HG03520 (cell line): ENCODE data around the gene C12orf54.
"Not testable (repeated sequence)": the region's sequence is repeated elsewhere in the genome, so short reads cannot be mapped to it uniquely, and the experiment has no call there.

ENCODE experiments used
- ATAC-seq: cut with Tn5 transposase; IDR thresholded peaks from one replicate; pipeline ENCODE4 v1.9.1; 2021; ENCODE audit warnings: mild to moderate bottlenecking, moderate library complexity; ENCODE audit not compliant: unreplicated experiment

Gene C12orf54

GRCh38 chr12:48482198-48482597, at the start of gene C12orf54:
C12orf54 (plus strand) TSS chr12:48482498; CDS start chr12:48483297, 799 bp downstream.
- no peak for ATAC-seq

GRCh38 chr12:48434016-48434415, 48.3 kb upstream of the C12orf54 start:
- not testable (repeated sequence) for ATAC-seq

DNA sequence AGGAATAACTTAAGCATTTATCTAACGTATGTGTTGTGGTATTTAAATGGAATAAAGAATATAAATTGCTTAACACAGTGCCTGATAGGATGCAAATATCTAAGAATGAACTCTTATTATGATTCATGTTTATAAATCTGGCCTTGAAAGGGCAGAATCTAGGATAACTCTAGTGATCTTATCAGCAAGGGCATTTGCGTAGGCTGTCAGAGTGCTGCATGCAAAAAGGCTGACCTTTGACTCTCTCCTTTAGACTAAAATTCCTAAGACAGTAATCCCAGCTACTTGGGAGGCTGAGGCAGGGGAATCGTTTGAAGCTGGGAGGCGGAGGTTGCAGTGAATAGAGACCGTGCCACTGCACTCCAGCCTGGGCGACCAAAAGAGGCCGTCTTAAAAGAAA, 41.2 kb upstream of the C12orf54 start:
- no peak for ATAC-seq

DNA sequence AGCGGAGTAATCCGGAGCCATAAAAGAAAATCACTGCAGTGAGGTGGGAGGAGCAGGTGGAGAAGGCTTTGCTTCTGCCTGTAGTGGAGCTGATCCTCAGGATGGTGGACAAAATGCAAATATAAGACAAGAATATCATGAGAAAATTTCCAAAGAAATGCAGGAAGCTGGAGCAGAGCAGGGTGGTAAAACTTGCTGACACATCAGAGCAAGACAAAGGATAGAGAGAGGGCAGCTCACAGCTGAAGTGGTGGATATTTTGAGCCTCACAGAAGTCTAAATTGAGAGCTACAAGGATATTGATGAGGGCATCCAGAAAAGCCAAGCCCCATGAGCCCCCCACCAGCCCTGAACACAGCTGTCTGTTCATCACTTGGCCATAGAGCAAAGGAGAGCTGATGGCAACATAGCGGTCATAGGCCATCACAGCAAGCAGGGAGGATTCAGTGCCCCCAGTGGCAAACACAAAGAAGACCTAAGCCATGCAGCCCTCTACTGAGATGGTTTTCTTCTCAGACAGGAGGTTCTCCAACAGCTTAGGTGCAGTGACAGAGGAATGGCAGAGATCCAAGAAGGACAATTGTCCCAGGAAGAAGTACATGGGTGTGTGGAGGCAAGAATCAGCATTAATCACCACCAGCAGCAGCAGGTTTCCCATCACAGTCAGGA, 40.0 kb upstream of the C12orf54 start:
- ATAC-seq, result no peak

- ATAC-seq, result no peak
Observed at GRCh38 chr12:48445538-48445937, 36.8 kb upstream of the C12orf54 start.

DNA sequence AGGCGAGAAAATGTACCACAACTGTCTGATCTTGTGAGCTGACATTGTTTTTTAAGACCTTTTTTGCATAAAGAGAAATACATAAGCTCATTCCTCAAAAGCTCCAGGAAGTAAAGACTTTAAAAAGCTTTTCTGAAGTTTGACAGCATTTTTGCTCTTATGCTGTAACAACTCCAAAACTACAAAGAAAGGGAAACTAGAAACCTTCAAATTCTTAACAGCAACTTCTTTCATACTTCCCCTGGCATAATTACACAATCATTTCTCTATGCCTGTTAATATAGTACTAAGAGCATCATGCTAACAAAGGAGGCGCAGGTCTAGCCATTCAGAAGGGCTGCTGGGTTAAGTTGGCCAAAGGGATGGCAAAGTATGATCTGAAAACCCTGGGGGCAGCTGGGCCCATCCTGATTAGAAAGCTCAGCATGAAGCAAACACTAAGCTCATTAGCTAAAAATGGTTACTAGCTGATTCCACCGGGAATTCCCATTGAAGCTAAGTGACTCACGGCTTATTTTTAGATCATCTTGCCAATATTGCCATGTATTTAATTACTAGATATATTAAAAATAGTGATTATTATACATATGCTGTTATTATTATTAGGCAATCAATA, 36.0 kb upstream of the C12orf54 start:
- ATAC-seq, result no peak

DNA sequence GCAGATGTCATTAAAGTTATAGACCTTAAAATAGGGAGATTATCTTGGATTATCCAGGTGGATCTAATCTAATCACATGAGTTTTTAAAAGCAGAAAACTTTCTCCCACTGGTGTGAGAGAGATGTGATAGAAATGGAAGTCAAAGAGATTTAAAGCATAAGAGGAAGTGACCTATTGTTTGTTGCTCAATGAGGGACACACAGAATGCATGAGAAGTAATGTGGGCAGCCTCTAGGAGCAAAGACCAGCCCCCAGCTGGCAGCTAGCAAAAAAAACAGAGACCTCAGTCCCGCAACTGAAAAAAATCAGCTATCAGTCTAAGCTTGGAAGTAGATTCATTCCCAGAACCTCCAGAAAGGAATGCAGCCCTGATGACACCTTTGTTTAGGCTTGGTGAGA, 34.5 kb upstream of the C12orf54 start:
- no peak for ATAC-seq

DNA sequence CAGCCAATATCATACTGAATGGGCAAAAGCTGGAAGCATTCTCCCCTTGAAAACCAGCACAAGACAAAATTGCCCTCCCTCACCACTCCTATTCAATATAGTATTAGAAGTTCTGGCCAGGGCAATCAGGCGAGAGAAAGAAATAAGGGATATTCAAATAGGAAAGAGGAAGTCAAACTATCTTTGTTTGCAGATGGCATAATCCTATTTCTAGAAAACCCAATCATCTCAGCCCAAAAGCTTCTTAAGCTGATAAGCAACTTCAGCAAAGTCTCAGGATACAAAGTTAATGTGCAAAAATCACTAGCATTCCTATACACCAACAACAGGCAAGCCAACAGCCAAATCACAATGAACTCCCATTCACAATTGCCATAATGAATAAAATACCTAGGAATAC, 30.9 kb upstream of the C12orf54 start:
- no peak for ATAC-seq

DNA sequence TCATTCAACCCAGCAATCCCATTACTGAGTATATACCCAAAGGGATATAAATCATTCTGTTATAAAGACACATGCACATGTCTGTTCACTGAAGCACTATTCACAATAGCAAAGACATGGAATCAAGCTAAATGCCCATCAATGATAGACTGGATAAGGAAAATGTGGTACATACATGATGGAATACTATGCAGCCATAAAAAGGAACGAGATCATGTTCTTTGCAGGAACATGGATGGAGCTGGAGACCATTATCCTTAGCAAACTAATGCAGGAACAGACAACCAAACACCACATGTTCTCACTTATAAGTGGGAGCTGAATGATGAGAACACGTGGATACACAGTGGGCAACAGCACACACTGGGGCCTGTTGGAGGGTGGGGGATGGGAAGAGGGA, 29.3 kb upstream of the C12orf54 start:
- not testable (repeated sequence) for ATAC-seq

GRCh38 chr12:48454667-48455066, 27.6 kb upstream of the C12orf54 start:
- ATAC-seq, result no peak

- ATAC-seq, result no peak
Observed at GRCh38 chr12:48455116-48455515, 27.2 kb upstream of the C12orf54 start.

- no peak for ATAC-seq
Observed at GRCh38 chr12:48459259-48459658, 23.0 kb upstream of the C12orf54 start.

DNA sequence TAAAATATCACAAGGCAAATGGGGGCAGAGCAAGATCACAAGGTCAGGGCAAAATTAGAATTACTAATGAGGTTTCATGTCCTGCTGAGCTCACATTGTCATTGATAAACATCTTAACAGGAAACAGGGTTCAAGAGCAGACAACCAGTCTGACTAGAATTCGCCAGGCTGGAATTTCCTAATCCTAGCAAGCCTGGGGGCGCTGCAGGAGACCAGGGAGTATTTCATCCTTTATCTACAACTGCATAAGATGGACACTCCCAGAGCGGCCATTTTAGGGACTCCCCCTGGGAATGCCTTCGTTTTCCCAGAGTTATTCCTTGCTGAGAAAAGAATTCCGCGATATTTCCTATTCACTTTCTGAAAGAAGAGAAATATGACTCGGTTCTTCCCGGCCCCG, 13.3 kb upstream of the C12orf54 start:
- not testable (repeated sequence) for ATAC-seq

- no peak for ATAC-seq
Observed at GRCh38 chr12:48472259-48472658, 10.0 kb upstream of the C12orf54 start, which contains the start of gene ANP32D. ANP32D (plus strand) TSS chr12:48472559; CDS start chr12:48472665, 106 bp downstream.

- ATAC-seq, result no peak
Observed at GRCh38 chr12:48473061-48473460, 9.2 kb upstream of the C12orf54 start.

GRCh38 chr12:48474497-48474896, 7.8 kb upstream of the C12orf54 start:
- not testable (repeated sequence) for ATAC-seq

DNA sequence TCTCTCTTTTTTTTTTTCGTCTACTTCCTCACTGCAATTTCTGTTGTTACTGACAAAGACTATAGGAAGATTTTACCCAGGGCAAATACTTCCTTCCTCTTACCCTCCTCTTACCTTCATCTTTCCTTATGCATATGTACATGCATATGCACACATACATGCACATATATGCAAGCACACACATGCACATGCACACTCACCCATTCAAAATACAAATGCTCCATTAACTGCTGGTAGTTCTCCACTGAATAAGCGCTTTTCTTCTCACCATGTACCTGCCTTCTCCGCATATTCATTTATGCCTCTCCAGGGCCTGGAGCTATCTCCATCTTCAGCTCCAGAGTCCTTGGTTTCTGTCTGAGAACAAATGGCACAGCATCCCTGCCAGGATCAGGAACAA, 632 bp downstream of the C12orf54 start:
- no peak for ATAC-seq

GRCh38 chr12:48486261-48486660, 4.0 kb downstream of the C12orf54 start:
- ATAC-seq, result no peak

DNA sequence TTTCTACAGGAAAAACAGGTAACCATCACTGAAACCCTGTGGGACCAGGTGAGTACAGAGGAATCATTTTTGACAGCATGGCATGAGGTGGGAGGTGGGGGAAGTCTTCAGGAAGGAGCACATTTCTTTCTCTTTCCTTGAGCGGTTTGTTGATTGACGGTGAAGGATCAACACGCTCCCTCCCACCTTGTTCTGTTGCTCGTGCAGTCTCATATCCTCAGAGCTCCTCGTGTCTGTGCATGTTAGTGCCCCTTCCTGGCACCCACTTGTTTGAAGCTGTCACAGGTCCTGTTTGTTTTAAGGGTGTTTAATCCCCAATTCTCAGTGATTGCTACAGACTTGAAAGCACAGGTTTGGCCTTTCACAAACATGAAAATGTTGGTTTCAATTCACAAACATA, 4.4 kb downstream of the C12orf54 start:
- no peak for ATAC-seq

DNA sequence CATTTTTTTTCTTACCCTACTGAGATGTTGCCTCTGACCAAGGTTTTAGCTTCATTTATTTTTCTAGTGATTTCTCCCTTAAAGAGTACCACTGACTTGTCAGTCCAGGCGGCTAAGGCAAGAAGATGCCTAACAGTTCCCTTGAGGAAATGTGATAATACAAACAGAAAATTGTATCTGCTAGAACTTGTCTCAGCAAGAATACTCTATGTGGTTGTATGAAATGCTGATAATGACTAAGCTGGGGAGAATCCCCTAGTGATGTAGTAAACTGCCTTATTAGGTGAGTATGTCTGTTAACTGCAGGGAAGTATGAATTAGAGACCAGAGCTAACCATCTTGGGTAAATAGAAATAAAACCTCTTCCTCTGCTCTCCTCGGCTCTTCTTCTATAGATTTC, 6.7 kb downstream of the C12orf54 start:
- ATAC-seq, result peak; percentile 97

GRCh38 chr12:48489456-48489855, 7.2 kb downstream of the C12orf54 start:
- not testable (repeated sequence) for ATAC-seq

DNA sequence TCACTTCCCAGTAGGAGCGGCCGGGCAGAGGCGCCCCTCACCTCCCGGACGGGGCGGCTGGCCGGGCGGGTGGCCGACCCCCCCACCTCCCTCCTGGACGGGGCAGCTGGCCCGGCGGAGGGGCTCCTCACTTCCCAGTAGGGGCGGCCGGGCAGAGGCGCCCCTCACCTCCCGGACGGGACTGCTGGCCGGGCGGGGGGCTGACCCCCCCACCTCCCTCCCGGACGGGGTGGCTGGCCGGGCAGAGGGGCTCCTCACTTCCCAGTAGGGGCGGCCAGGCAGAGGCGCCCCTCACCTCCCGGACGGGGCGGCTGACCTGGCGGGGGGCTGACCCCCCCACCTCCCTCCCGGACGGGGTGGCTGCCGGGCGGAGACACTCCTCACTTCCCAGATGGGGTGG, 18.0 kb downstream of the C12orf54 start:
- not testable (repeated sequence) for ATAC-seq

- ATAC-seq, result not testable (repeated sequence)
Observed at GRCh38 chr12:48506836-48507235, 24.5 kb downstream of the C12orf54 start.
